SHP77 treated with DMSO at 0.1 percent for 48 hours (cell line): ENCODE measurements around the gene AUTS2.

ENCODE experiments used
- DNase-seq: peaks from one replicate; lab custom pipeline; 2025; lab: John Stamatoyannopoulos, UW

Gene AUTS2

GRCh38 chr7:70132852-70133690 is 534.8 kb downstream of the AUTS2 start:
- no peak for DNase-seq

- no peak for DNase-seq
These were observed 535.9 kb downstream of the AUTS2 start for GRCh38 chr7:70134029-70134770.

GRCh38 chr7:70135656-70136055 is 537.4 kb downstream of the AUTS2 start:
- no peak for DNase-seq

GRCh38 chr7:70137126-70137525 is 538.9 kb downstream of the AUTS2 start:
- DNase-seq = no peak

GRCh38 chr7:70142247-70142932 is 544.1 kb downstream of the AUTS2 start:
- no peak for DNase-seq

GRCh38 chr7:70143075-70144044 is 545.1 kb downstream of the AUTS2 start:
- no peak for DNase-seq

GRCh38 chr7:70148997-70149396 is 550.7 kb downstream of the AUTS2 start:
- no peak for DNase-seq

- no peak for DNase-seq
These were observed 554.0 kb downstream of the AUTS2 start for GRCh38 chr7:70152313-70152712.

- no peak for DNase-seq
These were observed 555.7 kb downstream of the AUTS2 start for GRCh38 chr7:70153933-70154332.

GRCh38 chr7:70154521-70155180 is 556.4 kb downstream of the AUTS2 start:
- DNase-seq = no peak

- peak; percentile 40 for DNase-seq
These were observed 557.8 kb downstream of the AUTS2 start for GRCh38 chr7:70156057-70156456.

GRCh38 chr7:70159121-70159520 is 560.8 kb downstream of the AUTS2 start:
- DNase-seq = no peak

GRCh38 chr7:70165477-70166170 is 567.3 kb downstream of the AUTS2 start:
- no peak for DNase-seq

- DNase-seq = no peak
These were observed 573.2 kb downstream of the AUTS2 start for GRCh38 chr7:70171369-70171920.

GRCh38 chr7:70177166-70177565 is 578.9 kb downstream of the AUTS2 start:
- DNase-seq = no peak

GRCh38 chr7:70178211-70178610 is 579.9 kb downstream of the AUTS2 start:
- DNase-seq = no peak

GRCh38 chr7:70178787-70179186 is 580.5 kb downstream of the AUTS2 start:
- DNase-seq = no peak

GRCh38 chr7:70182521-70182920 is 584.2 kb downstream of the AUTS2 start:
- no peak for DNase-seq

GRCh38 chr7:70183278-70183677 is 585.0 kb downstream of the AUTS2 start:
- DNase-seq = no peak
